ENCODE measurements around the gene CASP4.

CASP4 gene

GRCh38 chr11:104893876-104894275, 74.5 kb downstream of the CASP4 start:
- TF ChIP-seq POLR2A (IDR thresholded peaks at IDR 0.05; ENCODE audit: low read length), result no peak
- DNase-seq, result no peak
